Spleen (tissue), 11 donors: ENCODE results near the gene ZNF816. TPM values are rescaled to one million over a fixed set of nuclear protein-coding genes. Genes with fewer than 3 reads are reported as not detected.
"Not testable (repeated sequence)": the region's sequence is repeated elsewhere in the genome, so short reads cannot be mapped to it uniquely, and the experiment has no call there.

Experiments used
- DNase-seq: peaks from one replicate; pipeline ENCODE4 v3.0.0-alpha.2; 2020
- H3K27ac ChIP-seq, 8 donors: fragments of 200-600 bp; sonication (generic) in 7 of 8; 1 replicate in 4 of 8; 2 replicates in 4 of 8; pipeline versions ENCODE4 v1.5.0 to v1.8.0; 2016 to 2021; ENCODE audit warnings: inconsistent platforms in 4 of 8, mild to moderate bottlenecking in 4 of 8, moderate library complexity in 1 of 8
- H3K27me3 ChIP-seq, 7 donors: fragments of 200-600 bp; sonication (generic) in 6 of 7; replicated peaks in 1 of 7; 1 replicate in 4 of 7; 2 replicates in 3 of 7; pipeline versions ENCODE4 v1.5.0 to v1.8.0; 2016 to 2021; ENCODE audit warnings: inconsistent platforms in 3 of 7, mild to moderate bottlenecking in 1 of 7
- H3K36me3 ChIP-seq, 6 donors: fragments of 200-600 bp; sonication (generic) in 5 of 6; 1 replicate in 4 of 6; 2 replicates in 2 of 6; pipeline versions ENCODE4 v1.5.0 to v1.8.0; 2016 to 2021; ENCODE audit warnings: inconsistent platforms in 2 of 6
- H3K4me1 ChIP-seq, 6 donors: fragments of 200-600 bp; sonication (generic) in 5 of 6; 1 replicate in 3 of 6; 2 replicates in 3 of 6; pipeline versions ENCODE4 v1.5.0 to v1.8.0; 2016 to 2021; ENCODE audit warnings: inconsistent platforms in 3 of 6
- H3K4me3 ChIP-seq, 8 donors: fragments of 200-600 bp; sonication (generic) in 7 of 8; 1 replicate in 4 of 8; 2 replicates in 4 of 8; pipeline versions ENCODE4 v1.5.0 to v1.8.0; 2016 to 2021; ENCODE audit warnings: inconsistent platforms in 4 of 8, mild to moderate bottlenecking in 4 of 8, moderate library complexity in 2 of 8
- H3K9me3 ChIP-seq, 8 donors: fragments of 200-600 bp; sonication (generic) in 7 of 8; 1 replicate in 4 of 8; 2 replicates in 4 of 8; pipeline versions ENCODE4 v1.5.0 to v1.8.0; 2016 to 2021; ENCODE audit warnings: inconsistent platforms in 4 of 8
- POLR2A ChIP-seq, 3 donors: fragments of 450-650 bp; IDR thresholded peaks; one replicate each; pipeline ENCODE4 v1.5.1; 2017; ENCODE audit warnings: antibody characterized with exemption in 3 of 3, mild to moderate bottlenecking in 1 of 3
- POLR2AphosphoS5 ChIP-seq, 3 donors: sonication (generic); formaldehyde crosslinking; IDR thresholded peaks; one replicate each; pipeline ENCODE4 v1.5.1; 2017; ENCODE audit warnings: antibody characterized with exemption in 3 of 3
- WGBS, 5 donors: extraction: QIAGEN DNeasy Blood & Tissue Kit in 3 of 5; methylation state at CpG; one replicate each; pipeline versions ENCODE4 v1.1.5 to v1.1.7; 2013 to 2018; 5-methylcytosine and 5-hydroxymethylcytosine counted together
- intact Hi-C: fragments of 100-400 bp; cut with DNase I; formaldehyde crosslinking; loops from one replicate; pipeline ENCODE4 v1.15.0; 2023; ENCODE audit warnings: low total_unique reads
- polyA plus RNA-seq, 3 donors: library from polyadenylated mRNA; stranded (reverse); fragments of 200-250 nt; gene quantifications; one replicate each; pipeline ENCODE4 v1.2.1, GENCODE V29; 2013
- total RNA-seq, 7 donors: library from RNA; depleted of rRNA in 3 of 7; stranded (reverse); fragments of >200 nt in 3 of 7; fragmentation: NEBNext Ultra II Directional in 4 of 7; extraction: Animal tissue kit (Norgen Biotek cat#: 25700) in 4 of 7; gene quantifications; one replicate each; pipeline versions ENCODE4 v1.1.0 to v1.2.1, GENCODE V29; 2016 to 2021
- TF ChIP-seq, protein P1 (sequence below), 11 experiments: fragments of 200-600 bp in 7 of 11; fragments of 450-650 bp in 4 of 11; sonication (generic) in 4 of 11; IDR thresholded peaks in 8 of 11; conservative IDR thresholded peaks in 3 of 11; 1 replicate in 7 of 11; 2 replicates in 4 of 11; pipeline versions ENCODE4 v1.4.0 to v1.8.0; 2016 to 2021; ENCODE audit warnings: antibody characterized with exemption in 11 of 11, inconsistent platforms in 4 of 11, mild to moderate bottlenecking in 1 of 11
- donor health status: healthy with polysubstance abuse.
- donor health status: DM: no; HTN: no; CAD: no; lungs with moderate emphysema.
- donor health status: DM: no; HTN: no; CAD: no.
- donor health status: Bipolar disorder and iron deficiency.
- donor health status: healthy.
- donor health status: DM: no; HTN: no; CAD: no.
- donor health status: DM: yes; HTN: yes; CAD: no.

Gene ZNF816
- total and polyA plus RNA-seq, 10 donors = 4.1 to 16.1 (median 9.8) TPM

DNA sequence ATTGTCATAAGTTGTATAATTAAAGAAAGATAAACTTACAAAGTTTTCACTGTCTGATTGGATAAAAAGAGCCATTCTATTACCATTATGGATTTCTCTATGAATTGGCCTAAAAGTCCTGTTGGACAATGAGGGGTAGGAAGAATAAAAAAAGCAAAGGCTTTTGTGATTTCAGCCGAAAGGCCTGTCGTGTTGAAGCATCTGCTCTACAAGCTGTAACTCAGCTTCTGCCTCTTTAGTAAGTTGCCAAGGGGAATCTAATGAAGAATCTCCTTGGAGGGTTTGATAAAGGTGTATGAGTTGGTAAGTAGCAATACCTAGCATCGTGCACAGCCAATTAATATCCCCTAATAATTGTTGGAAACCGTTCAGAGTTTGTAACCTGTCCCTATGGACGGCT is 25.8 kb upstream of the ZNF816 start:
- WGBS, 5 donors = 82 to 95% (median 91%) methylated on average over 5 of the region's 5 CpGs
- Histone ChIP-seq H3K27me3 (peaks cover 0 to 8% (median 0%) of the 10 kb centered on the region in 7 donors), H3K4me3 (no peak overlapping the region), H3K9me3 (peaks cover 0 to 84% (median 36%) of the 10 kb centered on the region in 8 donors), H3K4me1 (peaks cover 0 to 23% (median 11%) of the 10 kb centered on the region in 6 donors), H3K27ac (no peak overlapping the region), H3K36me3 (peaks cover 0 to 63% (median 15%) of the 10 kb centered on the region in 6 donors)
- DNase-seq = no peak
- intact Hi-C loops = no loop called here
- TF ChIP-seq POLR2A (IDR thresholded peaks at IDR 0.05) = no peak
- TF ChIP-seq POLR2AphosphoS5 (IDR thresholded peaks at IDR 0.05) = no peak
- TF ChIP-seq, protein P1, sequence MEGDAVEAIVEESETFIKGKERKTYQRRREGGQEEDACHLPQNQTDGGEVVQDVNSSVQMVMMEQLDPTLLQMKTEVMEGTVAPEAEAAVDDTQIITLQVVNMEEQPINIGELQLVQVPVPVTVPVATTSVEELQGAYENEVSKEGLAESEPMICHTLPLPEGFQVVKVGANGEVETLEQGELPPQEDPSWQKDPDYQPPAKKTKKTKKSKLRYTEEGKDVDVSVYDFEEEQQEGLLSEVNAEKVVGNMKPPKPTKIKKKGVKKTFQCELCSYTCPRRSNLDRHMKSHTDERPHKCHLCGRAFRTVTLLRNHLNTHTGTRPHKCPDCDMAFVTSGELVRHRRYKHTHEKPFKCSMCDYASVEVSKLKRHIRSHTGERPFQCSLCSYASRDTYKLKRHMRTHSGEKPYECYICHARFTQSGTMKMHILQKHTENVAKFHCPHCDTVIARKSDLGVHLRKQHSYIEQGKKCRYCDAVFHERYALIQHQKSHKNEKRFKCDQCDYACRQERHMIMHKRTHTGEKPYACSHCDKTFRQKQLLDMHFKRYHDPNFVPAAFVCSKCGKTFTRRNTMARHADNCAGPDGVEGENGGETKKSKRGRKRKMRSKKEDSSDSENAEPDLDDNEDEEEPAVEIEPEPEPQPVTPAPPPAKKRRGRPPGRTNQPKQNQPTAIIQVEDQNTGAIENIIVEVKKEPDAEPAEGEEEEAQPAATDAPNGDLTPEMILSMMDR (IDR thresholded peaks at IDR 0.05 in 8 of 11, conservative IDR thresholded peaks at IDR 0.05 in 3 of 11) = no peak

DNA sequence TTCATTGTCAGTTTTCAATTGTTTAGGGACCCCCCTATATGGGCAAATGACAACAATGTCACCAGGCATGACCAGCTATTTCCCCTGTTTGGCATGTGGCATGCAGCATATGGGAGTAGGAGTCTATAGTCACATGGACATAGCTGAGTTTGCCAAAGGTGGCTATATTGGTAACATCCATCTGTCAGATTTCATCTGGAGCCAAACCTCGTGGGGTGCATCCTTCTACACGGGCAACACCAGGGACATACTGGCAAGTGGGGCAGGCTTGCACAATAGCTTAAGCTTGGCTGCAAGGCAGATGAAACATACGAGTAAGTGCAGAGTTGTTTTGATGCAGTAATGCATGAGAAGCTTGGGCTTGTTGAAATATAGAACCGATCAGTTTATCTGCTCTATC is 24.5 kb upstream of the ZNF816 start:
- no peak for TF ChIP-seq POLR2A (IDR thresholded peaks at IDR 0.05)
- TF ChIP-seq, protein P1 (IDR thresholded peaks at IDR 0.05 in 8 of 11, conservative IDR thresholded peaks at IDR 0.05 in 3 of 11) = no peak
- TF ChIP-seq POLR2AphosphoS5 (IDR thresholded peaks at IDR 0.05) = no peak
- Histone ChIP-seq H3K4me3 (no peak overlapping the region), H3K4me1 (peaks cover 0 to 13% (median 4%) of the 10 kb centered on the region in 6 donors), H3K27ac (no peak overlapping the region), H3K27me3 (no peaks in the 10 kb centered on the region), H3K9me3 (peaks cover 0 to 90% (median 36%) of the 10 kb centered on the region in 8 donors), H3K36me3 (peaks cover 0 to 63% (median 15%) of the 10 kb centered on the region in 6 donors)
- 88 to 94% (median 90%) methylated on average over 4 of the region's 4 CpGs for WGBS, 5 donors
- DNase-seq = no peak
- intact Hi-C loops = no loop called here

DNA sequence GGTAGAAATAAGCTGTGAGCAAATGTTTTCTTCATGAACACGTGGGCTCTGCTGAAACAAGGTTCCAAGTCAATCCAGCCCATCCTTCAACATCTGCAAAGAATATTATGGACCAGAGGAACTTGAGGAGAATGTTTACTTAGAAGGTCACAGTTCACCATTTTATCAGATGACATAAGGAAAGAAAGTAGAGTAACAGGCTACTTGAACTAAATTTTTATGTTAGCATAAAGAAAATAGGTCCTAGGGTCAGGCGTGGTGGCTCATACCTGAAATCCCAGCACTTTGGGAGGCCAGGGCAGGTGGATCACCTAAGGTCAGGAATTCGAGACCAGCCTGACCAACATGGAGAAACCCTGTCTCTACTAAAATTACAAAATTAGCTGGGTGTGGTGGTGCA is 20.5 kb upstream of the ZNF816 start:
- intact Hi-C loops, H3K27me3 ChIP-seq, DNase-seq, H3K27ac ChIP-seq, H3K4me3 ChIP-seq, H3K4me1 ChIP-seq: not testable (repeated sequence)
- Histone ChIP-seq H3K36me3 (peaks cover 0 to 51% (median 15%) of the 10 kb centered on the region in 6 donors), H3K9me3 (peaks cover 0 to 67% (median 34%) of the 10 kb centered on the region in 8 donors)
- WGBS, 5 donors = 81 to 86% (median 83%) methylated on average over 3 of the region's 3 CpGs

DNA sequence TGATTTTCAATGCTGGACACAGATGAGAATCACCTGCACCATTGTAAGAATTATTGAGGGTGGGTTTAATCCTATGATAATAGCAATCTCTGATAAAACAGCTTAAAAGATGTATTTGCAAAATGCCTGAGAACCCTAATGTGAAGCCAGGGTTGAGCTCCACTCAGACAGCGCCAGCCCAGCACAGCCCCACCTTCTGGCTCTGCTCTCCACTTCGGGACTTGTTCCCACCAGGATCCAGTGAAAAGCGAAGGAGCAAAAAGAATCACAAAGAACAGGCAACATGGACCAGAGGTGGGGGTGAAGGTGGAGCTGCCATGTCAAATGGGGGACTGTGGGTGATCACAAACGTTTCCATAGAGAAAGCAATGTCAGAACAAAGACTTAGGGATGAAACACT is 18.6 kb upstream of the ZNF816 start:
- H3K27me3 ChIP-seq = no peaks in the 10 kb centered on the region
- no peaks in the 10 kb centered on the region for H3K4me1 ChIP-seq
- peaks cover 0 to 66% (median 26%) of the 10 kb centered on the region in 8 donors for H3K9me3 ChIP-seq
- intact Hi-C loops = no loop called here
- H3K27ac ChIP-seq = no peak overlapping the region
- TF ChIP-seq POLR2A (IDR thresholded peaks at IDR 0.05) (no peak), POLR2AphosphoS5 (IDR thresholded peaks at IDR 0.05) (no peak)
- TF ChIP-seq, protein P1 (IDR thresholded peaks at IDR 0.05 in 8 of 11, conservative IDR thresholded peaks at IDR 0.05 in 3 of 11) = no peak
- 61 to 70% (median 63%) methylated on average over 4 of the region's 4 CpGs for WGBS, 5 donors
- no peak overlapping the region for H3K4me3 ChIP-seq
- DNase-seq = no peak
- H3K36me3 ChIP-seq = peaks cover 0 to 38% (median 11%) of the 10 kb centered on the region in 6 donors

DNA sequence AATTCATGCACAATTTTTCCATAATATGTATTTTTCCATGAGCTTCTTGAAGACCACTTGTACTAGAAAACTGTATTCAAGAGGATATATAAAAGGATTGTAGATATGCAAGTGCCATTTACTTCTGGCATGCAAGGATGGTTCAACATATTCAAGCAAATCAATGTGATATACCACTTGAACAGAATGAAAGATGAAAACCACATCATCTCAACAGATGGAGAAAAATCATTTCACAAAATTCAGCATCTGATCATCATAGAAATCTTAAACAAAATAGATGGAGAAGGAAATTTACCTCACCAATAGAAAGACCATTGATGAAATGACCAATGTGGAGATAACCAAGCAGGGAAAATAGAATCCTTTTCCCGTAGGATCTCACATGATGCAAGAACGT is 5.1 kb upstream of the ZNF816 start:
- Histone ChIP-seq H3K4me1 (peaks cover 0 to 11% (median 6%) of the 10 kb centered on the region in 6 donors), H3K27me3 (no peaks in the 10 kb centered on the region), H3K27ac (no peak overlapping the region), H3K9me3 (peaks cover 0 to 66% (median 37%) of the 10 kb centered on the region in 8 donors), H3K4me3 (no peak overlapping the region), H3K36me3 (peaks cover 0 to 35% (median 15%) of the 10 kb centered on the region in 6 donors)
- TF ChIP-seq POLR2A (IDR thresholded peaks at IDR 0.05) (no peak), POLR2AphosphoS5 (IDR thresholded peaks at IDR 0.05) (no peak)
- TF ChIP-seq, protein P1 (IDR thresholded peaks at IDR 0.05 in 8 of 11, conservative IDR thresholded peaks at IDR 0.05 in 3 of 11) = no peak
- no peak for DNase-seq
- 87 to 94% (median 93%) methylated on average over 2 of the region's 2 CpGs for WGBS, 5 donors
- intact Hi-C loops = no loop called here
